GM21447 (cell line): Measurements from ENCODE around the gene SIGLEC6.
A peak's percentile ranks its signal among the peaks of the same experiment; 100 is the strongest.

Source experiments
- ATAC-seq: cut with Tn5 transposase; IDR thresholded peaks from one replicate; pipeline ENCODE4 v1.9.1; 2021; ENCODE audit not compliant: unreplicated experiment

The SIGLEC6 gene

GRCh38 chr19:51531349-51532315, at the start of gene SIGLEC6:
SIGLEC6 (minus strand) TSS chr19:51531670; CDS start chr19:51531648, 22 bp downstream.
- no peak for ATAC-seq

- ATAC-seq, result no peak
Observed at GRCh38 chr19:51576850-51577249, 45.4 kb upstream of the SIGLEC6 start.

- ATAC-seq, result no peak
Observed at GRCh38 chr19:51573331-51573730, 41.9 kb upstream of the SIGLEC6 start.

- ATAC-seq, result no peak
Observed at GRCh38 chr19:51572908-51573307, 41.4 kb upstream of the SIGLEC6 start.

GRCh38 chr19:51572410-51572809, 40.9 kb upstream of the SIGLEC6 start:
- no peak for ATAC-seq

GRCh38 chr19:51571599-51571998, 40.1 kb upstream of the SIGLEC6 start:
- ATAC-seq, result no peak

GRCh38 chr19:51570962-51571575, 39.6 kb upstream of the SIGLEC6 start, which contains the start of gene ZNF175:
ZNF175 (plus strand) TSS chr19:51571283; CDS start chr19:51573330, 2,047 bp downstream.
- peak; percentile 85 for ATAC-seq

GRCh38 chr19:51568456-51568855, 37.0 kb upstream of the SIGLEC6 start:
- no peak for ATAC-seq

- ATAC-seq, result no peak
Observed at GRCh38 chr19:51567583-51567982, 36.1 kb upstream of the SIGLEC6 start.

- no peak for ATAC-seq
Observed at GRCh38 chr19:51566489-51567100, 35.1 kb upstream of the SIGLEC6 start.

- ATAC-seq, result no peak
Observed at GRCh38 chr19:51565583-51565982, 34.1 kb upstream of the SIGLEC6 start.

- no peak for ATAC-seq
Observed at GRCh38 chr19:51564791-51565190, 33.3 kb upstream of the SIGLEC6 start.

- ATAC-seq, result no peak
Observed at GRCh38 chr19:51560339-51560738, 28.9 kb upstream of the SIGLEC6 start.

GRCh38 chr19:51559240-51559639, 27.8 kb upstream of the SIGLEC6 start:
- no peak for ATAC-seq

- ATAC-seq, result no peak
Observed at GRCh38 chr19:51552996-51553725, 21.7 kb upstream of the SIGLEC6 start.

- no peak for ATAC-seq
Observed at GRCh38 chr19:51552608-51552995, 21.1 kb upstream of the SIGLEC6 start.

- no peak for ATAC-seq
Observed at GRCh38 chr19:51551673-51552432, 20.4 kb upstream of the SIGLEC6 start.

- no peak for ATAC-seq
Observed at GRCh38 chr19:51550848-51551672, 19.6 kb upstream of the SIGLEC6 start.
